ENCODE measurements around the gene TPRX2.
A peak's percentile ranks its signal among the peaks of the same experiment; 100 is the strongest.
"Not testable (repeated sequence)": the region's sequence is repeated elsewhere in the genome, so short reads cannot be mapped to it uniquely, and the experiment has no call there.

The TPRX2 gene

GRCh38 chr19:47861630-47862029 lies 2.6 kb downstream of the TPRX2 start:
- DNase-seq (ENCODE audit: low read depth), result no peak

- peak; percentile 47 for DNase-seq (ENCODE audit: low read depth)
Measured at GRCh38 chr19:47863514-47863936, 4.5 kb downstream of the TPRX2 start.

- DNase-seq (ENCODE audit: low read depth), result no peak
Measured at GRCh38 chr19:47865166-47865565, 6.1 kb downstream of the TPRX2 start.

GRCh38 chr19:47878906-47879305 lies 19.9 kb downstream of the TPRX2 start:
- DNase-seq (ENCODE audit: low read depth), result no peak

- DNase-seq (ENCODE audit: low read depth), result not testable (repeated sequence)
Measured at GRCh38 chr19:47879385-47879784, 20.4 kb downstream of the TPRX2 start.

- DNase-seq (ENCODE audit: low read depth), result no peak
Measured at GRCh38 chr19:47881757-47882156, 22.7 kb downstream of the TPRX2 start.

- no peak for DNase-seq (ENCODE audit: low read depth)
Measured at GRCh38 chr19:47882890-47883289, 23.9 kb downstream of the TPRX2 start.

- DNase-seq (ENCODE audit: low read depth), result no peak
Measured at GRCh38 chr19:47885067-47885463, 26.0 kb downstream of the TPRX2 start.

GRCh38 chr19:47886010-47886559 lies 27.1 kb downstream of the TPRX2 start, which contains the start of gene SULT2A1:
Gene SULT2A1 (minus strand): TSS chr19:47886315. CDS start chr19:47886257, 58 bp downstream.
- DNase-seq (ENCODE audit: low read depth), result no peak

- no peak for DNase-seq (ENCODE audit: low read depth)
Measured at GRCh38 chr19:47890865-47891621, 32.0 kb downstream of the TPRX2 start.

GRCh38 chr19:47891622-47891922 lies 32.5 kb downstream of the TPRX2 start:
- no peak for DNase-seq (ENCODE audit: low read depth)

- DNase-seq (ENCODE audit: low read depth), result no peak
Measured at GRCh38 chr19:47891923-47892666, 33.1 kb downstream of the TPRX2 start.

- no peak for DNase-seq (ENCODE audit: low read depth)
Measured at GRCh38 chr19:47895165-47895782, 36.2 kb downstream of the TPRX2 start.

- DNase-seq (ENCODE audit: low read depth), result no peak
Measured at GRCh38 chr19:47896019-47896418, 37.0 kb downstream of the TPRX2 start.

GRCh38 chr19:47896773-47897172 lies 37.7 kb downstream of the TPRX2 start:
- no peak for DNase-seq (ENCODE audit: low read depth)

- no peak for DNase-seq (ENCODE audit: low read depth)
Measured at GRCh38 chr19:47897861-47898260, 38.8 kb downstream of the TPRX2 start.

- DNase-seq (ENCODE audit: low read depth), result no peak
Measured at GRCh38 chr19:47899335-47899734, 40.3 kb downstream of the TPRX2 start.

- no peak for DNase-seq (ENCODE audit: low read depth)
Measured at GRCh38 chr19:47901370-47901769, 42.3 kb downstream of the TPRX2 start.

GRCh38 chr19:47909350-47909749 lies 50.3 kb downstream of the TPRX2 start:
- DNase-seq (ENCODE audit: low read depth), result not testable (repeated sequence)

GRCh38 chr19:47910191-47910590 lies 51.2 kb downstream of the TPRX2 start:
- DNase-seq (ENCODE audit: low read depth), result not testable (repeated sequence)

Measured in fibroblast of the conjunctiva (primary cell).